ENCODE measurements around the gene HCRTR1. TPM values are rescaled to one million over a fixed set of nuclear protein-coding genes. Genes with fewer than 3 reads are reported as not detected.

Gene HCRTR1
- total RNA-seq, 2 donors from 2014 or later: 0.43 TPM; not detected in 1

- Histone ChIP-seq H3K4me1 (no peaks in the 10 kb centered on the region), H3K9me3 (no peaks in the 10 kb centered on the region), H3K27ac (no peak overlapping the region), H3K27me3 (no peaks in the 10 kb centered on the region), H3K36me3 (no peaks in the 10 kb centered on the region), H3K4me3 (no peak overlapping the region)
- no peak for DNase-seq (ENCODE audit: low spot score)
- no peak for TF ChIP-seq CTCF (IDR thresholded peaks at IDR 0.05)
Measured at GRCh38 chr1:31602081-31602480, 15.4 kb upstream of the HCRTR1 start.

- no peak for DNase-seq (ENCODE audit: low spot score)
- TF ChIP-seq CTCF (IDR thresholded peaks at IDR 0.05): no peak
- H3K4me3 ChIP-seq: no peak overlapping the region
- H3K27ac ChIP-seq: no peak overlapping the region
- H3K36me3 ChIP-seq: no peaks in the 10 kb centered on the region
- no peaks in the 10 kb centered on the region for H3K4me1 ChIP-seq
- H3K27me3 ChIP-seq: no peaks in the 10 kb centered on the region
- H3K9me3 ChIP-seq: no peaks in the 10 kb centered on the region
Measured at GRCh38 chr1:31605908-31606427, 11.5 kb upstream of the HCRTR1 start.

- Histone ChIP-seq H3K4me1 (no peaks in the 10 kb centered on the region), H3K27ac (no peak overlapping the region), H3K27me3 (no peaks in the 10 kb centered on the region), H3K36me3 (no peaks in the 10 kb centered on the region), H3K9me3 (no peaks in the 10 kb centered on the region), H3K4me3 (no peak overlapping the region)
- DNase-seq (ENCODE audit: low spot score): no peak
- no peak for TF ChIP-seq CTCF (IDR thresholded peaks at IDR 0.05)
Measured at GRCh38 chr1:31607360-31607759, 10.1 kb upstream of the HCRTR1 start.

GRCh38 chr1:31609514-31610118 lies 7.9 kb upstream of the HCRTR1 start:
- H3K4me1 ChIP-seq: no peaks in the 10 kb centered on the region
- no peaks in the 10 kb centered on the region for H3K36me3 ChIP-seq
- H3K9me3 ChIP-seq: no peaks in the 10 kb centered on the region
- DNase-seq (ENCODE audit: low spot score): no peak
- no peak overlapping the region for H3K27ac ChIP-seq
- H3K27me3 ChIP-seq: no peaks in the 10 kb centered on the region
- H3K4me3 ChIP-seq: no peak overlapping the region
- no peak for TF ChIP-seq CTCF (IDR thresholded peaks at IDR 0.05)

GRCh38 chr1:31614414-31615005 lies 3.0 kb upstream of the HCRTR1 start:
- no peak for TF ChIP-seq CTCF (IDR thresholded peaks at IDR 0.05)
- Histone ChIP-seq H3K4me1 (peaks cover 0 to 16% of the 10 kb centered on the region in 2 donors), H3K36me3 (no peaks in the 10 kb centered on the region), H3K9me3 (no peaks in the 10 kb centered on the region), H3K27ac (no peak overlapping the region), H3K4me3 (no peak overlapping the region), H3K27me3 (peaks cover 0 to 2% of the 10 kb centered on the region in 2 donors)
- no peak for DNase-seq (ENCODE audit: low spot score)
